ENCODE data around the gene HMOX2.

The HMOX2 gene

DNA sequence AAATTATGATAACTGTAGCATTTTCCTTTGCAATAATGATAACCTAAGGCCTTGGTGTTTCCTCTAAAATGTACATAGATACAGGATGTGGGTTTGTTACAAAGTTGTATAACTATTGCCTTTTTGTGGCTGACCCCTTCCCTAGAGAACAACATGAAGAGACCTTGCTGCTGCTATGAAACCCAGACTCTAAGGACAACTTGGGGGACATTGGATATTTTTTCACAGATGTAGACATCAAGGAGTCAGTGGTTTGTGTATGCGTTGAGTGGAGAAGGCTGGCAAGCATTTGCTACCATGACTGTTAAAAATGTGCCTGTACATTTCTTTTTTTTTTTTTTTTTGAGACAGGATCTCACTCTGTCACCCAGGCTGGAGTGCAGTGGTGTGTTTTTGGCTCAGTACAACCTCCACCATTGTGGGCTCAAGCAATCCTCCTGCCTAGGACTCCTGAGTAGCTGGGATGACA is 12.3 kb downstream of the HMOX2 start:
- H3K27me3 ChIP-seq: no peaks in the 10 kb centered on the region
- H3K4me1 ChIP-seq: no peaks in the 10 kb centered on the region
- H3K9me3 ChIP-seq: no peaks in the 10 kb centered on the region
- TF ChIP-seq, protein P1, sequence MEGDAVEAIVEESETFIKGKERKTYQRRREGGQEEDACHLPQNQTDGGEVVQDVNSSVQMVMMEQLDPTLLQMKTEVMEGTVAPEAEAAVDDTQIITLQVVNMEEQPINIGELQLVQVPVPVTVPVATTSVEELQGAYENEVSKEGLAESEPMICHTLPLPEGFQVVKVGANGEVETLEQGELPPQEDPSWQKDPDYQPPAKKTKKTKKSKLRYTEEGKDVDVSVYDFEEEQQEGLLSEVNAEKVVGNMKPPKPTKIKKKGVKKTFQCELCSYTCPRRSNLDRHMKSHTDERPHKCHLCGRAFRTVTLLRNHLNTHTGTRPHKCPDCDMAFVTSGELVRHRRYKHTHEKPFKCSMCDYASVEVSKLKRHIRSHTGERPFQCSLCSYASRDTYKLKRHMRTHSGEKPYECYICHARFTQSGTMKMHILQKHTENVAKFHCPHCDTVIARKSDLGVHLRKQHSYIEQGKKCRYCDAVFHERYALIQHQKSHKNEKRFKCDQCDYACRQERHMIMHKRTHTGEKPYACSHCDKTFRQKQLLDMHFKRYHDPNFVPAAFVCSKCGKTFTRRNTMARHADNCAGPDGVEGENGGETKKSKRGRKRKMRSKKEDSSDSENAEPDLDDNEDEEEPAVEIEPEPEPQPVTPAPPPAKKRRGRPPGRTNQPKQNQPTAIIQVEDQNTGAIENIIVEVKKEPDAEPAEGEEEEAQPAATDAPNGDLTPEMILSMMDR (IDR thresholded peaks at IDR 0.05): no peak
- no peak overlapping the region for H3K27ac ChIP-seq
- H3K4me3 ChIP-seq: no peak overlapping the region
- intact Hi-C loops (cut with DNase I; ENCODE audit: low total_unique reads): no loop called here
- no peak for DNase-seq
- H3K36me3 ChIP-seq: peaks cover 0 to 24% (median 18%) of the 10 kb centered on the region in 3 donors

DNA sequence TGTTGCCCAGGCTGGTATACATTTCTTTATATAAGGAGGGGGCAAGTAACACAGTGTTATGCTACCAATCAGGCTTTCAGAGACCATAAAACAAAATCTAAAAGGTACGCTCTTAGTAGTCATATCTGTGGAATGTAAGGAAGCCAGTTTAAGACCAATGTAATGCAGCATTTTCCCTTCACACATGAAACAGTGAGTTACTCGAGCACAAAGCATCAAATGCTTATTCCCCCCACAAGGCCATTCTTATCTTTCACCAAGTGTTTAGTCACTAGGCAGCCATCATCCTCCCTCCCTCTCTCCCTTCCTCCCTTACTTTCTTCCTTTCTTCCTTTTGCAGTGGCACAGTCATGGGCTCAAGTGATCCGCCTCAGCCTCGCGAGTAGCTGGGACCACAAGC is 12.8 kb downstream of the HMOX2 start:
- TF ChIP-seq, protein P1 (IDR thresholded peaks at IDR 0.05): no peak
- Histone ChIP-seq H3K27ac (no peak overlapping the region), H3K4me1 (no peaks in the 10 kb centered on the region), H3K27me3 (no peaks in the 10 kb centered on the region), H3K9me3 (no peaks in the 10 kb centered on the region), H3K4me3 (no peak overlapping the region), H3K36me3 (peaks cover 0 to 21% (median 14%) of the 10 kb centered on the region in 3 donors)
- no peak for DNase-seq
- intact Hi-C loops (cut with DNase I; ENCODE audit: low total_unique reads): no loop called here

- DNase-seq: no peak
- Histone ChIP-seq H3K4me1 (no peaks in the 10 kb centered on the region), H3K36me3 (peaks cover 0 to 19% (median 18%) of the 10 kb centered on the region in 3 donors), H3K9me3 (no peaks in the 10 kb centered on the region), H3K27me3 (no peaks in the 10 kb centered on the region), H3K27ac (no peak overlapping the region), H3K4me3 (no peak overlapping the region)
- intact Hi-C loops (cut with DNase I; ENCODE audit: low total_unique reads): no loop called here
- TF ChIP-seq, protein P1 (IDR thresholded peaks at IDR 0.05): no peak
Measured at GRCh38 chr16:4491898-4492297, 15.7 kb downstream of the HMOX2 start.

- DNase-seq: no peak
- TF ChIP-seq, protein P1 (IDR thresholded peaks at IDR 0.05): no peak
- H3K9me3 ChIP-seq: no peaks in the 10 kb centered on the region
- H3K36me3 ChIP-seq: peaks cover 0 to 12% (median 10%) of the 10 kb centered on the region in 3 donors
- H3K27ac ChIP-seq: no peak overlapping the region
- no peaks in the 10 kb centered on the region for H3K27me3 ChIP-seq
- intact Hi-C loops (cut with DNase I; ENCODE audit: low total_unique reads): no loop called here
- H3K4me1 ChIP-seq: peaks cover 0 to 4% (median 2%) of the 10 kb centered on the region in 4 donors
- no peak overlapping the region for H3K4me3 ChIP-seq
Measured at GRCh38 chr16:4494746-4495490, 18.7 kb downstream of the HMOX2 start.

- H3K27ac ChIP-seq: no peak overlapping the region
- H3K4me1 ChIP-seq: peaks cover 0 to 12% (median 8%) of the 10 kb centered on the region in 4 donors
- no peak for DNase-seq
- H3K9me3 ChIP-seq: no peaks in the 10 kb centered on the region
- TF ChIP-seq, protein P1 (IDR thresholded peaks at IDR 0.05): no peak
- intact Hi-C loops (cut with DNase I; ENCODE audit: low total_unique reads): no loop called here
- peaks cover 0 to 12% (median 10%) of the 10 kb centered on the region in 3 donors for H3K36me3 ChIP-seq
- no peaks in the 10 kb centered on the region for H3K27me3 ChIP-seq
- no peak overlapping the region for H3K4me3 ChIP-seq
Measured at GRCh38 chr16:4495766-4496165, 19.6 kb downstream of the HMOX2 start.

Measured in tibial artery (tissue), 4 donors.